ENCODE measurements around the gene PLVAP.

DNA sequence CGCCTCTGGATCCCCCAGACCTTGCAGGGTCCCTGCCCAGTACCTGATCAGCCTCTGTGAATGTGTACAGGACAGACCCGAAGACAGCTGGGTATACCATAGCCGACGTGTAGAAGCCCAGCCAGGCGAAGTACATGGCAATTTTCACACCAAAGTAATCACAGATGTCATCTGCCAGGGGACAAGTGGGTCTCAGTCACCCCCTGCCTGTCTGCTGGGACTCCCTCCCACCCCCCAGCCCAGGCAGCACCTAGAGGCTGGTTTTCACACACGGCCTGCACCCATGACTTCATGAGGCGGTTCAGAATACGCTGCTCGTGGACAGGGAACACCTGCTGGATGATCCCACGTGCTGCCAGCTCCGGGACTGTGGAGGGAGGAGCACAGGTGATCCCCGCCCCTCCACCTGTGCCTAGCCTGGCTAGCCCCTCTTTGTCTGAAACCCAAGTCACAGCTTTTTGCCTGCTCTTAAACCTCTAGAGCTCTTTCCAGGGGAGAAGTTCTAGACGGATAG is 46.0 kb downstream of the PLVAP start:
- TF ChIP-seq, protein P1, sequence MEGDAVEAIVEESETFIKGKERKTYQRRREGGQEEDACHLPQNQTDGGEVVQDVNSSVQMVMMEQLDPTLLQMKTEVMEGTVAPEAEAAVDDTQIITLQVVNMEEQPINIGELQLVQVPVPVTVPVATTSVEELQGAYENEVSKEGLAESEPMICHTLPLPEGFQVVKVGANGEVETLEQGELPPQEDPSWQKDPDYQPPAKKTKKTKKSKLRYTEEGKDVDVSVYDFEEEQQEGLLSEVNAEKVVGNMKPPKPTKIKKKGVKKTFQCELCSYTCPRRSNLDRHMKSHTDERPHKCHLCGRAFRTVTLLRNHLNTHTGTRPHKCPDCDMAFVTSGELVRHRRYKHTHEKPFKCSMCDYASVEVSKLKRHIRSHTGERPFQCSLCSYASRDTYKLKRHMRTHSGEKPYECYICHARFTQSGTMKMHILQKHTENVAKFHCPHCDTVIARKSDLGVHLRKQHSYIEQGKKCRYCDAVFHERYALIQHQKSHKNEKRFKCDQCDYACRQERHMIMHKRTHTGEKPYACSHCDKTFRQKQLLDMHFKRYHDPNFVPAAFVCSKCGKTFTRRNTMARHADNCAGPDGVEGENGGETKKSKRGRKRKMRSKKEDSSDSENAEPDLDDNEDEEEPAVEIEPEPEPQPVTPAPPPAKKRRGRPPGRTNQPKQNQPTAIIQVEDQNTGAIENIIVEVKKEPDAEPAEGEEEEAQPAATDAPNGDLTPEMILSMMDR (IDR thresholded peaks at IDR 0.05; ENCODE audit: extremely low read depth in 1 of 2, insufficient read depth in 1 of 2, low read depth in 1 of 2, low read length in 2 of 2), result no peak
- TF ChIP-seq, protein P2, sequence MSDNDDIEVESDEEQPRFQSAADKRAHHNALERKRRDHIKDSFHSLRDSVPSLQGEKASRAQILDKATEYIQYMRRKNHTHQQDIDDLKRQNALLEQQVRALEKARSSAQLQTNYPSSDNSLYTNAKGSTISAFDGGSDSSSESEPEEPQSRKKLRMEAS (IDR thresholded peaks at IDR 0.05; ENCODE audit: insufficient read depth, insufficient read length), result no peak
- no peak for TF ChIP-seq POLR2A (IDR thresholded peaks at IDR 0.05; ENCODE audit: low read depth, low read length)

All from endothelial cell of umbilical vein (primary cell).